IMR-90 (cell line): ENCODE data around the gene PDZD2. TPM values are rescaled to one million over a fixed set of nuclear protein-coding genes. Genes with fewer than 3 reads are reported as not detected.

ENCODE experiments used
- ATAC-seq: fragments of 200-7000 bp; cut with Tn5 transposase; 2 replicates; pipeline ENCODE4 v1.9.1; 2020; ENCODE audit warnings: low read depth, mild to moderate bottlenecking, moderate library complexity
- BruUV-seq: library from RNA; stranded (reverse); fragments of 400-500 nt; replicated peaks from 2 replicates; lab custom pipeline; 2021; lab: Mats Ljungman, UMichigan
- CTCF ChIA-PET: fragments of 300-600 bp; formaldehyde crosslinking; extraction: SDS; loops from one replicate; lab custom pipeline; 2021; ENCODE audit warnings: antibody characterized with exemption; lab: Yijun Ruan, JAX
- POLR2A ChIA-PET: fragments of 300-600 bp; sonication (Branson Sonifier 250); formaldehyde crosslinking; loops from one replicate; lab custom pipeline; 2022; ENCODE audit warnings: antibody characterized with exemption; ENCODE audit not compliant: unreplicated experiment; lab: Charles Lee
- DNase-seq: peaks from one replicate; pipeline ENCODE4 v3.0.0; 2013
- H2AFZ ChIP-seq: replicated peaks from 2 replicates; pipeline ENCODE3; 2013; ENCODE audit warnings: low read length, mild to moderate bottlenecking; ENCODE audit not compliant: poor library complexity
- H2AK5ac ChIP-seq: 2 replicates; pipeline ENCODE4 v1.6.1; 2013; ENCODE audit warnings: low read depth, low read length, inconsistent platforms
- H2AK9ac ChIP-seq: replicated peaks from 2 replicates; pipeline ENCODE3; 2013; ENCODE audit warnings: mild to moderate bottlenecking, low read depth, low read length, moderate library complexity; ENCODE audit not compliant: poor library complexity
- H2BK120ac ChIP-seq: 2 replicates; pipeline ENCODE4 v1.6.1; 2013; ENCODE audit warnings: low read depth, low read length, inconsistent platforms
- H2BK15ac ChIP-seq: 3 replicates; pipeline ENCODE4 v1.6.1; 2013; ENCODE audit warnings: low read depth, low read length, inconsistent platforms
- H2BK20ac ChIP-seq: 2 replicates; pipeline ENCODE4 v1.6.1; 2013; ENCODE audit warnings: low read depth, mild to moderate bottlenecking, inconsistent platforms, low read length, moderate library complexity
- H2BK5ac ChIP-seq: 2 replicates; pipeline ENCODE4 v1.6.1; 2013; ENCODE audit warnings: mild to moderate bottlenecking, low read depth, low read length, inconsistent platforms; ENCODE audit not compliant: poor library complexity, severe bottlenecking
- H3K14ac ChIP-seq: replicated peaks from 2 replicates; pipeline ENCODE4 v1.6.1; 2013; ENCODE audit warnings: low read depth, low read length, inconsistent platforms
- H3K18ac ChIP-seq: 2 replicates; pipeline ENCODE4 v1.6.1; 2013; ENCODE audit warnings: low read depth, low read length, control low read depth
- H3K23ac ChIP-seq: 2 replicates; pipeline ENCODE4 v1.6.1; 2013; ENCODE audit warnings: low read depth, low read length, inconsistent platforms
- H3K27ac ChIP-seq: 2 replicates; pipeline ENCODE4 v1.5.1; 2013; ENCODE audit warnings: mild to moderate bottlenecking, control low read depth, low read length; ENCODE audit not compliant: insufficient read depth
- H3K27me3 ChIP-seq: 2 replicates; pipeline ENCODE4 v1.6.1; 2013; ENCODE audit warnings: low read length; ENCODE audit not compliant: control insufficient read depth, insufficient read depth
- H3K36me3 ChIP-seq: 2 replicates; pipeline ENCODE4 v1.6.1; 2013; ENCODE audit warnings: low read length, mixed read lengths; ENCODE audit not compliant: control insufficient read depth, insufficient read depth
- H3K4ac ChIP-seq: 2 replicates; pipeline ENCODE4 v1.6.1; 2013; ENCODE audit warnings: low read depth, low read length, inconsistent platforms
- H3K4me1 ChIP-seq: 2 replicates; pipeline ENCODE4 v1.6.1; 2013; ENCODE audit warnings: low read length, mixed read lengths; ENCODE audit not compliant: control insufficient read depth, insufficient read depth
- H3K4me2 ChIP-seq: 2 replicates; pipeline ENCODE4 v1.6.1; 2013; ENCODE audit warnings: low read depth, mild to moderate bottlenecking, control low read depth, low read length, moderate library complexity
- H3K4me3 ChIP-seq: 2 replicates; pipeline ENCODE4 v1.5.1; 2013; ENCODE audit warnings: low read depth, mild to moderate bottlenecking, control low read depth, low read length, moderate library complexity; ENCODE audit not compliant: insufficient read depth
- H3K56ac ChIP-seq: 2 replicates; pipeline ENCODE4 v1.6.1; 2013; ENCODE audit warnings: low read length, inconsistent platforms; ENCODE audit not compliant: insufficient read depth; ENCODE audit errors: extremely low read depth
- H3K79me1 ChIP-seq, 2 experiments: 2 replicates each; pipeline ENCODE4 v1.6.1; 2013; ENCODE audit warnings: low read length in 2 of 2, inconsistent platforms in 1 of 2, low read depth in 1 of 2
- H3K9ac ChIP-seq: 2 replicates; pipeline ENCODE4 v1.6.1; 2013; ENCODE audit warnings: low read depth, low read length, control low read depth
- H3K9me1 ChIP-seq: 2 replicates; pipeline ENCODE4 v1.6.1; 2013; ENCODE audit warnings: low read length, inconsistent platforms; ENCODE audit not compliant: insufficient read depth
- H3K9me3 ChIP-seq: 2 replicates; pipeline ENCODE4 v1.6.1; 2013; ENCODE audit warnings: low read length; ENCODE audit not compliant: control insufficient read depth, insufficient read depth
- H4K20me1 ChIP-seq: 2 replicates; pipeline ENCODE4 v1.6.1; 2013; ENCODE audit warnings: low read length, inconsistent platforms; ENCODE audit not compliant: insufficient read depth
- H4K5ac ChIP-seq: 2 replicates; pipeline ENCODE4 v1.6.1; 2013; ENCODE audit warnings: mild to moderate bottlenecking, low read depth, low read length, control low read depth
- H4K8ac ChIP-seq, 2 experiments: 2 replicates each; pipeline ENCODE4 v1.6.1; 2013; ENCODE audit warnings: low read depth in 2 of 2, low read length in 2 of 2, control low read depth in 1 of 2, inconsistent platforms in 1 of 2
- H4K91ac ChIP-seq: 2 replicates; pipeline ENCODE4 v1.6.1; 2013; ENCODE audit warnings: low read depth, low read length, inconsistent platforms; ENCODE audit not compliant: insufficient read depth
- BHLHE40 ChIP-seq: fragments of 150-350 bp; IDR thresholded peaks from 2 replicates; pipeline ENCODE4 v1.6.1; 2016; ENCODE audit warnings: mild to moderate bottlenecking, low read depth, low read length
- CEBPB ChIP-seq: IDR thresholded peaks from 2 replicates; pipeline ENCODE4 v1.6.1; 2012; ENCODE audit warnings: low read depth, low read length, improper control_type of control experiment
- CHD1 ChIP-seq: IDR thresholded peaks from 2 replicates; pipeline ENCODE4 v1.6.1; 2012; ENCODE audit warnings: low read depth, low read length, improper control_type of control experiment
- FOS ChIP-seq: fragments of 150-350 bp; IDR thresholded peaks from 2 replicates; pipeline ENCODE4 v1.6.1; 2016; ENCODE audit warnings: low read depth, low read length
- NFE2L2 ChIP-seq: fragments of 150-350 bp; IDR thresholded peaks from 2 replicates; pipeline ENCODE4 v1.6.1; 2016; ENCODE audit warnings: low read depth, mild to moderate bottlenecking, low read length
- POLR2A ChIP-seq: IDR thresholded peaks from 2 replicates; pipeline ENCODE4 v1.6.1; 2012; ENCODE audit warnings: mild to moderate bottlenecking, low read depth, low read length
- RAD21 ChIP-seq: IDR thresholded peaks from 2 replicates; pipeline ENCODE4 v1.6.1; 2012; ENCODE audit warnings: low read length, improper control_type of control experiment
- RCOR1 ChIP-seq: IDR thresholded peaks from 2 replicates; pipeline ENCODE4 v1.6.1; 2012; ENCODE audit warnings: mild to moderate bottlenecking, low read length, improper control_type of control experiment; ENCODE audit not compliant: insufficient replicate concordance
- WGBS, 2 experiments: methylation state at CpG; one replicate each; pipeline versions ENCODE4 v1.1.5 to v1.1.7; 2013; ENCODE audit warnings: missing lambda C conversion rate in 2 of 2; ENCODE audit not compliant: insufficient read length in 1 of 2; ENCODE audit errors: extremely low coverage in 2 of 2; 5-methylcytosine and 5-hydroxymethylcytosine counted together
- dilution Hi-C: fragments of 300-500 bp; cut with HindIII; formaldehyde crosslinking; loops from one replicate; pipeline ENCODE4 v1.14.3; 2018; ENCODE audit warnings: low sequenced_read_pairs; ENCODE audit not compliant: unreplicated experiment
- in situ Hi-C: fragments of 300-500 bp; cut with MboI; formaldehyde crosslinking; loops from 3 replicates; pipeline ENCODE4 v1.14.3; 2019; ENCODE audit warnings: low sequenced_read_pairs, inconsistent platforms, mixed read lengths
- intact Hi-C: fragments of 100-400 bp; cut with micrococcal nuclease; formaldehyde crosslinking; loops from 2 replicates; pipeline ENCODE4 v1.10.0; 2022
- polyA plus RNA-seq, 3 experiments: library from polyadenylated mRNA; depleted of rRNA; stranded (reverse); fragments of >200 nt; gene quantifications; 2 replicates each; pipeline ENCODE4 v1.2.3, GENCODE V29; 2012; ENCODE audit warnings: low replicate concordance in 1 of 3
- total RNA-seq: library from RNA; depleted of rRNA; stranded (reverse); fragments of >200 nt; gene quantifications from 2 replicates; pipeline ENCODE4 v1.2.3, GENCODE V29; 2012
- TF ChIP-seq, protein P1 (sequence below): conservative IDR thresholded peaks from 2 replicates; pipeline ENCODE4 v1.5.1; 2012; ENCODE audit warnings: mild to moderate bottlenecking, low read depth, low read length, improper control_type of control experiment
- TF ChIP-seq, protein P2 (sequence below): fragments of 150-350 bp; IDR thresholded peaks from 2 replicates; pipeline ENCODE4 v1.6.1; 2017; ENCODE audit warnings: mild to moderate bottlenecking, antibody characterized with exemption, low read length, low read depth
- TF ChIP-seq, protein P3 (sequence below): fragments of 150-350 bp; IDR thresholded peaks from 2 replicates; pipeline ENCODE4 v1.6.1; 2016; ENCODE audit warnings: low read depth, mild to moderate bottlenecking, low read length, moderate library complexity, borderline replicate concordance

The PDZD2 gene
- total and polyA plus RNA-seq, 2 of the 4 experiments (the other 2 are of a cell fraction) = under 0.01 to 0.02 TPM

DNA sequence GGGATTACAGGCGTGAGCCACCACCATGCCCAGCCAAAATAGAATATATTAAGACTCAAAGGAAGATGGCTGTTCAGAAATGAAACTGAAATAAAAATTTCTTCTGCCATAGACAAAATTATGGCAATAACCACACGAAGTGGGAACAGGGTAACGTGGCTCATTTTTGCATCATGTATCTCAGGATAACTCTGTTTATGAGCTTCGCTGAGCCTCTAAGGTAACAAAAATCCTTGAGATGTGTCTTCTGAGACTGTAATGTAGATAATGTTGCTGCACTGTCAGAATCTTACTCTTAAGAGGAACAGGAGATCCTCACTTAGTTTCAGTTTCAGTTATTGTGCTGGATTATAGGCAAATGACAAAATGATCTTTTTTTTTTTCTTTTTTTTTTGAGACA, 381.3 kb downstream of the PDZD2 start (continued):
- TF ChIP-seq, protein P1, sequence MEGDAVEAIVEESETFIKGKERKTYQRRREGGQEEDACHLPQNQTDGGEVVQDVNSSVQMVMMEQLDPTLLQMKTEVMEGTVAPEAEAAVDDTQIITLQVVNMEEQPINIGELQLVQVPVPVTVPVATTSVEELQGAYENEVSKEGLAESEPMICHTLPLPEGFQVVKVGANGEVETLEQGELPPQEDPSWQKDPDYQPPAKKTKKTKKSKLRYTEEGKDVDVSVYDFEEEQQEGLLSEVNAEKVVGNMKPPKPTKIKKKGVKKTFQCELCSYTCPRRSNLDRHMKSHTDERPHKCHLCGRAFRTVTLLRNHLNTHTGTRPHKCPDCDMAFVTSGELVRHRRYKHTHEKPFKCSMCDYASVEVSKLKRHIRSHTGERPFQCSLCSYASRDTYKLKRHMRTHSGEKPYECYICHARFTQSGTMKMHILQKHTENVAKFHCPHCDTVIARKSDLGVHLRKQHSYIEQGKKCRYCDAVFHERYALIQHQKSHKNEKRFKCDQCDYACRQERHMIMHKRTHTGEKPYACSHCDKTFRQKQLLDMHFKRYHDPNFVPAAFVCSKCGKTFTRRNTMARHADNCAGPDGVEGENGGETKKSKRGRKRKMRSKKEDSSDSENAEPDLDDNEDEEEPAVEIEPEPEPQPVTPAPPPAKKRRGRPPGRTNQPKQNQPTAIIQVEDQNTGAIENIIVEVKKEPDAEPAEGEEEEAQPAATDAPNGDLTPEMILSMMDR = no peak
- TF ChIP-seq RCOR1 = no peak

DNA sequence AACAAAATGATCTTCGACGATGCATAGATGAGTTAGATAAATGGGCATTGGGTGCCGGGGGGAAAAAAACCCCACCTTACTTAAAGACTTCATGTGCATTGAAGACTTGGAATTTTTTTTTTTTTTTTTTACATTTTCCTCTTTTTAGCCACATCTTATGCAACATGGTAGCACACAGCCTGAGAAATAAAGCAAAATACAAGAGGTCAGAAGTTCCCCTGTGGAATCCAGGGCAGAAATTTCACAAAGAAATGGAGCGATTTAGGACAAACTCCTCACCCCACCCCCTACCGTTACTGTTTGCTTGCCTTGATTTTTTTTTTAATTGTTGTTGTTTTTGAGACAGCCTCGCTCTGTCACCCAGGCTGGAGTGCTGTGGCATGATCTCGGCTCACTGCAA, 382.0 kb downstream of the PDZD2 start:
- dilution Hi-C loops (no loop called here), in situ Hi-C loops (no loop called here), intact Hi-C loops (no loop called here)
- Histone ChIP-seq H2AK9ac (no peak overlapping the region), H3K4me2 (no peak overlapping the region), H4K20me1 (no peaks in the 10 kb centered on the region), H3K27me3 (peaks cover 17% of the 10 kb centered on the region), H3K4me3 (no peak overlapping the region), H2AK5ac (no peak overlapping the region), H4K8ac (no peak overlapping the region), H2BK15ac (no peak overlapping the region), H4K5ac (no peak overlapping the region), H3K4ac (no peak overlapping the region), H3K27ac (no peak overlapping the region), H2BK120ac (no peak overlapping the region), H2BK5ac (no peak overlapping the region), H3K9me3 (no peaks in the 10 kb centered on the region), H3K36me3 (no peaks in the 10 kb centered on the region), H4K91ac (no peak overlapping the region), H3K9ac (no peak overlapping the region), H3K56ac (no peak overlapping the region), H3K14ac (no peak overlapping the region), H2AFZ (no peak overlapping the region), H3K79me1 (no peaks in the 10 kb centered on the region), H3K18ac (no peak overlapping the region), H3K9me1 (no peaks in the 10 kb centered on the region), H2BK20ac (no peak overlapping the region), H3K4me1 (peaks cover 3% of the 10 kb centered on the region; the same call in 1 of the 2 replicates), H3K23ac (no peak overlapping the region)
- no TSS peak for BruUV-seq
- no CpG with 5 or more reads among the region's 7 CpGs for WGBS, 2 experiments
- DNase-seq (no peak), ATAC-seq (no peak)
- ChIA-PET CTCF (no interaction called here), POLR2A (no interaction called here)
- TF ChIP-seq, protein P2, sequence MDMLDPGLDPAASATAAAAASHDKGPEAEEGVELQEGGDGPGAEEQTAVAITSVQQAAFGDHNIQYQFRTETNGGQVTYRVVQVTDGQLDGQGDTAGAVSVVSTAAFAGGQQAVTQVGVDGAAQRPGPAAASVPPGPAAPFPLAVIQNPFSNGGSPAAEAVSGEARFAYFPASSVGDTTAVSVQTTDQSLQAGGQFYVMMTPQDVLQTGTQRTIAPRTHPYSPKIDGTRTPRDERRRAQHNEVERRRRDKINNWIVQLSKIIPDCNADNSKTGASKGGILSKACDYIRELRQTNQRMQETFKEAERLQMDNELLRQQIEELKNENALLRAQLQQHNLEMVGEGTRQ = no peak
- no peak for TF ChIP-seq CEBPB
- TF ChIP-seq NFE2L2 = no peak
- TF ChIP-seq, protein P3, sequence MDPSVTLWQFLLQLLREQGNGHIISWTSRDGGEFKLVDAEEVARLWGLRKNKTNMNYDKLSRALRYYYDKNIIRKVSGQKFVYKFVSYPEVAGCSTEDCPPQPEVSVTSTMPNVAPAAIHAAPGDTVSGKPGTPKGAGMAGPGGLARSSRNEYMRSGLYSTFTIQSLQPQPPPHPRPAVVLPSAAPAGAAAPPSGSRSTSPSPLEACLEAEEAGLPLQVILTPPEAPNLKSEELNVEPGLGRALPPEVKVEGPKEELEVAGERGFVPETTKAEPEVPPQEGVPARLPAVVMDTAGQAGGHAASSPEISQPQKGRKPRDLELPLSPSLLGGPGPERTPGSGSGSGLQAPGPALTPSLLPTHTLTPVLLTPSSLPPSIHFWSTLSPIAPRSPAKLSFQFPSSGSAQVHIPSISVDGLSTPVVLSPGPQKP = no peak
- no peak for TF ChIP-seq RAD21
- TF ChIP-seq BHLHE40 = no peak
- no peak for TF ChIP-seq CHD1
- TF ChIP-seq, protein P1 = no peak
- no peak for TF ChIP-seq RCOR1
- TF ChIP-seq POLR2A = no peak
- no peak for TF ChIP-seq FOS
